NCI-H748 (cell line): ENCODE measurements around the gene ZNF408.
"Not testable (repeated sequence)": the region's sequence is repeated elsewhere in the genome, so short reads cannot be mapped to it uniquely, and the experiment has no call there.

Experiments used
- DNase-seq: peaks from one replicate; lab custom pipeline; 2025; ENCODE audit not compliant: unreplicated experiment; lab: John Stamatoyannopoulos, UW

Gene ZNF408

GRCh38 chr11:46696212-46696558, 4.6 kb upstream of the ZNF408 start:
- no peak for DNase-seq

GRCh38 chr11:46697303-46697702, 3.5 kb upstream of the ZNF408 start:
- DNase-seq = no peak

GRCh38 chr11:46697723-46698122, 3.1 kb upstream of the ZNF408 start:
- no peak for DNase-seq

GRCh38 chr11:46698597-46698996, 2.2 kb upstream of the ZNF408 start:
- DNase-seq = no peak

- DNase-seq = no peak
Observed at GRCh38 chr11:46701078-46701654, 335 bp downstream of the ZNF408 start.

GRCh38 chr11:46705070-46705688, 4.3 kb downstream of the ZNF408 start:
- DNase-seq = no peak

- no peak for DNase-seq
Observed at GRCh38 chr11:46706886-46707285, 6.1 kb downstream of the ZNF408 start.

GRCh38 chr11:46709351-46709750, 8.5 kb downstream of the ZNF408 start:
- DNase-seq = not testable (repeated sequence)

- DNase-seq = no peak
Observed at GRCh38 chr11:46710821-46711269, 10.0 kb downstream of the ZNF408 start.

- DNase-seq = no peak
Observed at GRCh38 chr11:46711303-46711702, 10.5 kb downstream of the ZNF408 start.

GRCh38 chr11:46712874-46713576, 12.2 kb downstream of the ZNF408 start:
- DNase-seq = no peak

- DNase-seq = not testable (repeated sequence)
Observed at GRCh38 chr11:46717825-46718154, 17.0 kb downstream of the ZNF408 start.

GRCh38 chr11:46718155-46719019, 17.6 kb downstream of the ZNF408 start:
- peak; percentile 53 for DNase-seq

- DNase-seq = no peak
Observed at GRCh38 chr11:46719048-46719542, 18.3 kb downstream of the ZNF408 start, which contains the start of gene F2. TSS of gene F2 (plus strand) at chr11:46719213. CDS start at chr11:46719236, 23 bp downstream.

- DNase-seq = no peak
Observed at GRCh38 chr11:46719543-46720218, 18.9 kb downstream of the ZNF408 start.

- no peak for DNase-seq
Observed at GRCh38 chr11:46721286-46721685, 20.5 kb downstream of the ZNF408 start.

- DNase-seq = no peak
Observed at GRCh38 chr11:46722566-46723358, 21.9 kb downstream of the ZNF408 start.

GRCh38 chr11:46723359-46723680, 22.5 kb downstream of the ZNF408 start:
- DNase-seq = no peak

- no peak for DNase-seq
Observed at GRCh38 chr11:46724088-46724487, 23.3 kb downstream of the ZNF408 start.
